ENCODE measurements around the gene CCL16. TPM values are rescaled to one million over a fixed set of nuclear protein-coding genes. Genes with fewer than 3 reads are reported as not detected.
"Not testable (repeated sequence)": the region's sequence is repeated elsewhere in the genome, so short reads cannot be mapped to it uniquely, and the experiment has no call there.

CCL16 gene
- 0.46 and 0.85 TPM in 2 replicates for total RNA-seq

GRCh38 chr17:35981246-35981645 lies at the start of gene CCL16:
Gene CCL16, minus strand, starts transcription at chr17:35981497. Its CDS starts 77 bp downstream, at chr17:35981420.
- no peak for DNase-seq (ENCODE audit: low read depth, low spot score)

DNA sequence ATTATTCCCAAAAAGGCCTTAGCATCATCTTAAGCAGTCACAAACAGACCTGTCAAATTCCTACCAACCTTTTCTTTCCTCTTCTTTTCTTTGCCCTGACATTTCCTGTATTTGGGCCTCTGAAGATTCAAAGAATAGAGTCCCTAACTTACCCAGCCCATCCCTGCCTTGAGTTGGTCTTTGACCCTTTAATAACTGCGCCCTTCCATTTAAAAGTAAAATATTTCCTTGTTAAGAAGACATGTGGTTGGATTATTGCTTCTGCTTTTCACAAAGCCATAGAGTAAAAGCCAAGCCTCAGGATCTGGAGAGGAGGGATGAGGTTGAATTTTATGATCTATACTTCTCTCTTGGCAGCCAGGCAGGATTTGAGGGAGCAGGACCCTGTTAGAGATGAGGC lies 49.7 kb upstream of the CCL16 start:
- no peak for DNase-seq (ENCODE audit: low read depth, low spot score)

DNA sequence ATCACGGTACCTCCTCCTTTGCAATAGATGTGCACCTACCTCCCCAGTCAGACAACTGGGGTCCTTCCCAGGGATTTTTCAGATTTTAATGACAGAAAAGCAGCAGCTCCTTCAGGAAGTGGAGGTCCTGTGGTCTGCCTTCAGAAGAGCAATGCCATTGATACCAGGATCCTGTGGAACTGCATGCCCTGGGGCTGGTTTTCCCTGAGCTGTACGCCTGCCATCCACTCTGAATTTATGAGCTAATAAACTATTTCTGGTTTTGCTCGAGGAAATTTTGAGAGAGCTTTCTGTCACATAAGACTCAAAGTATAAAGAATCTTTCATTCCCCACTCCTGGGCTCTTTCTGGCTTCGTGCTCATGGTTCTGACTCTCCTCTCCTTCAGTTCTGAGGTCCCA lies 46.5 kb upstream of the CCL16 start:
- no peak for DNase-seq (ENCODE audit: low read depth, low spot score)

- no peak for DNase-seq (ENCODE audit: low read depth, low spot score)
Measured at GRCh38 chr17:36024106-36024869, 43.0 kb upstream of the CCL16 start.

- DNase-seq (ENCODE audit: low read depth, low spot score): no peak
Measured at GRCh38 chr17:36019423-36019822, 38.1 kb upstream of the CCL16 start.

DNA sequence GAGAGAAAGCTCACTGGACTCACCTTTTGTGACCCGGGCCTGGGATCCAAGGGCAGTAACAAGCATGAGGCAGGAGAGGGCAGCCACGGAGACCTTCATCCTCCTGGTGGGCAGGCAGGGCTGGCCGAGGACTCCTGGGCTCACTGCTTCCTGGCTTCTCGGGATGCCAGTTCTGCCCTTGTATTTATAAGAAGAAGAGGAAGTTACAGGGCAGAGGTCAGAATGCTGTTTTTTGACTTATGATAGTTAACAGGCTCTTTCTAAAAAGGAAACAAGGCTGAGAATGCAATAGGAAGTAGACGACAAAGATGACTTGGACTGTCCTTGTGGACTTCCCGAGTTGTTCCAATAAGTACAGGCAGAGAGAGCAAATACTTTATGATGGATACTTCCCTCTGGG lies 36.5 kb upstream of the CCL16 start, which contains the start of gene CCL23:
Gene CCL23 (minus strand): TSS at position 174 of the 400 bp plus-strand sequence. CDS start 75 bp downstream, at position 99.
- no peak for DNase-seq (ENCODE audit: low read depth, low spot score)

GRCh38 chr17:36016555-36016954 lies 35.3 kb upstream of the CCL16 start:
- no peak for DNase-seq (ENCODE audit: low read depth, low spot score)

GRCh38 chr17:36015895-36016294 lies 34.6 kb upstream of the CCL16 start:
- not testable (repeated sequence) for DNase-seq (ENCODE audit: low read depth, low spot score)

- DNase-seq (ENCODE audit: low read depth, low spot score): no peak
Measured at GRCh38 chr17:36014946-36015345, 33.6 kb upstream of the CCL16 start.

- DNase-seq (ENCODE audit: low read depth, low spot score): no peak
Measured at GRCh38 chr17:36011201-36011600, 29.9 kb upstream of the CCL16 start.

- DNase-seq (ENCODE audit: low read depth, low spot score): no peak
Measured at GRCh38 chr17:36008998-36009665, 27.8 kb upstream of the CCL16 start.

DNA sequence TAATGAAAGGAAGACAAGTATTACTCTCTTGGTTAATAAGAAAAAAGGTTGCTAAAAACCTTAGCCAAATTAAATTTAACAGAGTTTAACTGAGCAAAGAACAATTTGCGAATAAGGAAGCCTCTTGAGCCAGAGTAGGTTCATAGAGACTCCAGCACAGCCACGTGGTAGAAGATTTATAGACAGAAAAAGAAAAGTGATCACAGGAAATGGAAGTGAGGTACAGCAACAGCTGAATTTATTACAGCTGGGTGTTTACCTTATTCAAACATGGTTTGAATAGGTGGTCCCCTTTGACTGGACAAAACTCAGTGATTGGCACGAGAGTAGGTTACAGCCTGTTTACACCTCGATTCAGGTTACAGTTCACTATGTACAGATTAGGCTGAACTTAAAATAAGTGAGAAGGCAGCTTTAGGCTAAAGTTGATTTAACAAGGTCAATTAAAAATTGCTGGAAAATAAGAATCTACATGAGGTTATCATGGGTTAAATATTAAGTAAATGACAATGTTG lies 23.4 kb upstream of the CCL16 start:
- DNase-seq (ENCODE audit: low read depth, low spot score): no peak

GRCh38 chr17:36002631-36003030 lies 21.3 kb upstream of the CCL16 start:
- no peak for DNase-seq (ENCODE audit: low read depth, low spot score)

GRCh38 chr17:36001862-36002603 lies 20.7 kb upstream of the CCL16 start:
- DNase-seq (ENCODE audit: low read depth, low spot score): no peak

DNA sequence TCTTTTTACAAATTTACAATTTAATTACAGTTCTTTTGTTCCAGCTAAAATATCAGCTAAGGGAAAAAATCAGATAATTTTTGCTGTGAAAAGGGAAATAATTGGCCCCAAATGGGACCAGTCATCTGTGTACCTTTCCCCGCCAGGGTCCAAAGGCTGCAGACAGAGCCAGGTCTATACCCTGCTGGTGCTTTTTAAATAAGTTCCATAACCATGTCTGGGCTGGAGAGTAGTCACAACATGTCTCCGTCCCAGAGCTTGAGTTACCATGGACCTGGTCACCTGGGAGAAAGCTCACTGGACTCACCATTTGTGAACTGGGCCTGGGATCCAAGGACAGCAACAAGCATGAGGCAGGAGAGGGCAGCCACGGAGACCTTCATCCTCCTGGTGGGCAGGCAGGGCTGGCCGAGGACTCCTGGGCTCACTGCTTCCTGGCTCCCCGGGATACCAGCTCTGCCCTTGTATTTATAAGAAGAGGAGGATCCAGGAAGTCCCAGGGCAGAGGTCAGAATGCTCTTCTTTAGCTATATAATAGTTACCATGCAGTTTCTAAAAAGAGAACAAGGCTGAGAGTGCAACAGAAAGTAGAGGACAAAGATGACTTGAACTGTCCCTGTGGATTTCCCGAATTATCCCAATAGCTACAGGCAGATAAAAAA lies 19.9 kb upstream of the CCL16 start, which contains the start of gene CCL15:
Gene CCL15 (minus strand): TSS at position 444 of the 662 bp plus-strand sequence. CDS start 61 bp downstream, at position 383.
- no peak for DNase-seq (ENCODE audit: low read depth, low spot score)

GRCh38 chr17:36000732-36001109 lies 19.4 kb upstream of the CCL16 start:
- DNase-seq (ENCODE audit: low read depth, low spot score): no peak

DNA sequence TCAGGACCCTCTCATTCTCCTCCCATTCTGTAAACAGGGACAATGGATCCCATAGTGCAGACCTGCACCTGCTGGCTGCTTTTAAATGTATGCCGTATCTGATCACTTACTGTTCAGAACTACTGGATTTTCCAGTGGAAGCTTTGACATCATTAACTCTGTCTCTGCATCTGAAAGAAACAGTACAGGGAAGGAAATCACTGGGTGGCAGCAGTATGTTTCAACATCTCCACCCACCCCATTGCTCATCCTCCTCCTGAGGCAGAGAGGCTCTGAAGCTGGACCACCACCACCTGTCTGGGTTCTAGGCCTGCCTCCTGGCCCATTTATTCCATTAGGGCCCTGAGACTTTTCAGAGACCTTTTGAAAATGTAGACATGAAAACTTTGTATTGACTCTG lies 17.5 kb upstream of the CCL16 start:
- no peak for DNase-seq (ENCODE audit: low read depth, low spot score)

DNA sequence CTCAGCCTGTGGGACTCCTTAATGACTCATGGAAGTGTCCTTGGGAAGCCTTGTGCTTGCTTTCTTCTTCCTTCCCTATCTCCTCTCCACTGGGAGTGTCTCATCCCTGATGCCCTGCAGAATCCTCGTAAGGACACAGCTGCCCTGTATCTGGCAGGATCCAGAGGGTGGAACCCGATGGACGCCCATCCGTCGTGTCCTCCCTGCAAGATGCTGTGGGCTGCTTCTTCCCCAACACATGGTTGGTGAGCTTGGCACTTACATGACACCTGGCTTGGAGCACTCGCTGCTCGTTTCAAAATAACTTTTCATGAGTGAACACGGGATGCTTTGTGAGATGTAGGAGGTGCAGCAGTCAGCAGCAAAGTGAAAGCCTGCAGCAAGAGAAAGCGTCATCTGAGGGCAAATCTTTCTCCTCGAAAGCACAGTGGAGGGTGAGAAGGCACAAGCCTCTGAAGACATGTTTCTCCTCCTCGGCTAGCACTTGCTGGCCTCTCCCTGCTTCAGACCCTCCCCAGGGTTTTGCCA lies 16.8 kb upstream of the CCL16 start:
- no peak for DNase-seq (ENCODE audit: low read depth, low spot score)

GRCh38 chr17:35995346-35995745 lies 14.0 kb upstream of the CCL16 start:
- not testable (repeated sequence) for DNase-seq (ENCODE audit: low read depth, low spot score)

- no peak for DNase-seq (ENCODE audit: low read depth, low spot score)
Measured at GRCh38 chr17:35991075-35991474, 9.8 kb upstream of the CCL16 start.

GRCh38 chr17:35988164-35988563 lies 6.9 kb upstream of the CCL16 start:
- peak; percentile 83 for DNase-seq (ENCODE audit: low read depth, low spot score)
